ENCODE measurements around the gene ZNF280B. TPM values are rescaled to one million over a fixed set of nuclear protein-coding genes. Genes with fewer than 3 reads are reported as not detected.

The ZNF280B gene
- total and polyA plus RNA-seq, 10 of the 15 experiments (the other 5 are each of a cell fraction or from before 2014, with no cell fraction given), result 0.28 to 2.2 (median 1.1) TPM

- Histone ChIP-seq H2AFZ (ENCODE audit: control insufficient read depth, low read depth, low read length) (no peak overlapping the region), H3K27me3 (replicated peaks in 1 of 2; ENCODE audit: control insufficient read depth in 2 of 2, insufficient read depth in 2 of 2, low read length in 1 of 2) (no peaks in the 10 kb centered on the region), H3K4me2 (ENCODE audit: control insufficient read depth, insufficient read depth) (no peak overlapping the region), H4K20me1 (ENCODE audit: control insufficient read depth, insufficient read depth) (no peaks in the 10 kb centered on the region), H3K4me3 (no peak overlapping the region), H3K9ac (ENCODE audit: control insufficient read depth, insufficient read depth, low read length) (no peak overlapping the region), H3K27ac (ENCODE audit: control insufficient read depth, insufficient read depth) (no peak overlapping the region), H3K4me1 (ENCODE audit: control insufficient read depth, insufficient read depth, low read length) (no peaks in the 10 kb centered on the region), H3K9me3 (replicated peaks; ENCODE audit: control insufficient read depth, insufficient read depth, low read length) (no peaks in the 10 kb centered on the region), H3K36me3 (ENCODE audit: control insufficient read depth in 2 of 2, insufficient read depth in 2 of 2, low read length in 1 of 2) (no peaks in the 10 kb centered on the region), H3K79me2 (ENCODE audit: control insufficient read depth, insufficient read depth, low read length) (no peaks in the 10 kb centered on the region)
- no peak for ATAC-seq
- BruUV-seq (replicated peaks), result no TSS peak
- 8% methylated on average over 1 of the region's 1 CpG for WGBS (ENCODE audit: insufficient coverage, insufficient replicate concordance, low lambda C conversion rate, missing lambda C conversion rate)
- no peak for DNase-seq (ENCODE audit: low read depth, low spot score)
- intact Hi-C loops (cut with micrococcal nuclease; ENCODE audit: unreplicated experiment) (no loop called here), in situ Hi-C loops (cut with MboI) (no loop called here)
- ChIA-PET POLR2A (no interaction called here), RAD21 (ENCODE audit: unreplicated experiment) (no interaction called here), CTCF (no interaction called here), SMC1A (ENCODE audit: uncharacterized antibody, unreplicated experiment) (no interaction called here)
- FAIRE-seq, result no peak
- TF ChIP-seq SKIL (IDR thresholded peaks at IDR 0.05; ENCODE audit: low read depth, poor library complexity, severe bottlenecking) (no peak), ZZZ3 (IDR thresholded peaks at IDR 0.05; ENCODE audit: control insufficient read depth, insufficient read length, low read depth) (no peak), IKZF2 (IDR thresholded peaks at IDR 0.05) (no peak), SIN3A (IDR thresholded peaks at IDR 0.05; ENCODE audit: low read depth, low read length) (no peak), FOXM1 (IDR thresholded peaks at IDR 0.05; ENCODE audit: low read depth, low read length) (no peak), CBX5 (IDR thresholded peaks at IDR 0.05; ENCODE audit: low read depth) (no peak), CUX1 (IDR thresholded peaks at IDR 0.05; ENCODE audit: insufficient replicate concordance, low read depth, low read length) (no peak), PKNOX1 (IDR thresholded peaks at IDR 0.05) (no peak), POLR2AphosphoS2 (IDR thresholded peaks at IDR 0.05; ENCODE audit: low read depth, low read length) (no peak), NR2C2 (IDR thresholded peaks at IDR 0.05; ENCODE audit: borderline replicate concordance, control insufficient read depth, insufficient read length, low read depth) (no peak), NFXL1 (IDR thresholded peaks at IDR 0.05; ENCODE audit: borderline replicate concordance) (no peak), DPF2 (IDR thresholded peaks at IDR 0.05) (no peak), MYC (IDR thresholded peaks at IDR 0.05; ENCODE audit: insufficient read depth, insufficient read length, insufficient replicate concordance, low read length, severe bottlenecking) (no peak), ZNF622 (IDR thresholded peaks at IDR 0.05) (no peak), MTA3 (IDR thresholded peaks at IDR 0.05; ENCODE audit: borderline replicate concordance, low read length) (no peak), LARP7 (IDR thresholded peaks at IDR 0.05) (no peak), POU2F2 (IDR thresholded peaks at IDR 0.05; ENCODE audit: borderline replicate concordance, low read depth, low read length) (no peak)
Measured at GRCh38 chr22:22536916-22537315, 28.4 kb upstream of the ZNF280B start.

Data from GM12878 (cell line).